Measurements from ENCODE around the gene KLHDC4. TPM values are rescaled to one million over a fixed set of nuclear protein-coding genes. Genes with fewer than 3 reads are reported as not detected.
A peak's percentile ranks its signal among the peaks of the same experiment; 100 is the strongest.

The KLHDC4 gene
- total RNA-seq, 1 experiment from 2014 or later, result 76.2 TPM

DNA sequence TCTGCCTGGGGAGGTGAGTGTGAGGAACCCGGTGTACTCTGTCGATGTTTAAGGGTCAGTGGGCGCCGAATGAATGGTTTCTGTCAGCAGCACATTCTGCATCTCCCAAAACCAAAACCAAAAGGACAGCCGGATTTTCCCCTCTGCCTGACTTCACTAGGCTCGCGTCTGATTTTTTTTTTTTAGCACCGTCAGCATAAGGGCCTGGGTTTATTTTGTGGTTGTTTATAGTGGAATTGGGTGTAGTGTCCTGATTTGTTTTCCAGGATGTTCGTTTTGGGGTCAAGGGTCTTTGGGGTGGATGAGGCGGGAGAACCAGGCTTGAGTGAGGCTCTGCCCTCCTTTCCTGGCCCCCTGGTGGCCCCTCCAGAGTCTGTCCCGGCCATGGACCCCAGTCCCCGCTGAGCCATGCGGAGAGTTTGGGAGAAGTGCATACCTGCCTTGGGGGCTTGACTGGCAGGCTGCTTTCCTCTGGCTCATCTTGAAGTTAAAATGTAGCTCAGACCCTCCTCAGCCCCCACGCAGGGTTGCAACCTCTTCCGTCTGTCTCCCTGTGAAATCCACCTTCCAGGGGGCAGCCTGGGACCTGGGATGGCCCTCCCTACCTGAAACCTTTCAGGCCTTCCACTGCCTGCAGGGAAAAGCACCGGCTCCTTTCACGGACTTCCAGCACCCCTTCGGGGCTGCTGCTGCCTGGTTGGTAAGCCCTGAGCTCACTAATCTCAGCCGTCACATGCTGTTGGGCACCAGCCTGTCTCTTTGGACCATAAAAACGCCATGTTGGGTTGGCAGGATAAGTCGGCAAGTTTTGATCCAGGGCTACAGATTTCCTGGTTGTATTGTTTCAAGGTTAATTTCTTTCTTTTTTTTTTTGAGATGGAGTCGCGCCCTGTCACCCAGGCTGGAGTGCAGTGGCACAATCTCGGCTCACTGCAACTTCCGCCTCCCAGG is 103.3 kb downstream of the KLHDC4 start:
- no peak overlapping the region for H3K23ac ChIP-seq (ENCODE audit: insufficient read length, low read depth, low read length)
- H3K4me3 Mint-ChIP-seq, result no peak overlapping the region
- no peak overlapping the region for H3T11ph ChIP-seq (ENCODE audit: low read length)
- H2BK12ac ChIP-seq (ENCODE audit: insufficient read length, low read depth, low read length), result no peak overlapping the region
- no peak overlapping the region for H2BK20ac ChIP-seq (ENCODE audit: low read depth, low read length, poor library complexity, severe bottlenecking)
- no peaks in the 10 kb centered on the region for H3K9me3 ChIP-seq (ENCODE audit: control insufficient read depth, low read depth, low read length)
- no peak overlapping the region for H4K5ac ChIP-seq (ENCODE audit: insufficient read length, low read depth, low read length)
- no peaks in the 10 kb centered on the region for H3K79me1 ChIP-seq (ENCODE audit: insufficient read depth, low read depth, low read length, poor library complexity, severe bottlenecking)
- DNase-seq, result no peak
- H3K9ac ChIP-seq (ENCODE audit: extremely low read depth, insufficient read length, low read length), result no peak overlapping the region
- H2AFZ ChIP-seq (ENCODE audit: low read length), result no peak overlapping the region
- no peak overlapping the region for H3K27ac ChIP-seq (ENCODE audit: insufficient read length, low read depth, low read length)
- H2BK120ac ChIP-seq (ENCODE audit: low read depth, low read length, poor library complexity, severe bottlenecking), result no peak overlapping the region
- no peak overlapping the region for H2BK5ac ChIP-seq (ENCODE audit: insufficient read length, low read length)
- H4K20me1 ChIP-seq (ENCODE audit: control insufficient read depth, insufficient read depth, insufficient read length), result no peaks in the 10 kb centered on the region
- H3K4me1 ChIP-seq (ENCODE audit: insufficient read depth, low read length), result no peaks in the 10 kb centered on the region; the same call in 1 of the 2 replicates
- H3K27me3 ChIP-seq (ENCODE audit: insufficient read depth, low read length), result no peaks in the 10 kb centered on the region
- H3K4me1 Mint-ChIP-seq, result peaks cover 27 to 47% of the 10 kb centered on the region in 2 experiments
- no peak overlapping the region for H3K14ac ChIP-seq (ENCODE audit: insufficient read depth, low read length)
- TF ChIP-seq, protein P1, sequence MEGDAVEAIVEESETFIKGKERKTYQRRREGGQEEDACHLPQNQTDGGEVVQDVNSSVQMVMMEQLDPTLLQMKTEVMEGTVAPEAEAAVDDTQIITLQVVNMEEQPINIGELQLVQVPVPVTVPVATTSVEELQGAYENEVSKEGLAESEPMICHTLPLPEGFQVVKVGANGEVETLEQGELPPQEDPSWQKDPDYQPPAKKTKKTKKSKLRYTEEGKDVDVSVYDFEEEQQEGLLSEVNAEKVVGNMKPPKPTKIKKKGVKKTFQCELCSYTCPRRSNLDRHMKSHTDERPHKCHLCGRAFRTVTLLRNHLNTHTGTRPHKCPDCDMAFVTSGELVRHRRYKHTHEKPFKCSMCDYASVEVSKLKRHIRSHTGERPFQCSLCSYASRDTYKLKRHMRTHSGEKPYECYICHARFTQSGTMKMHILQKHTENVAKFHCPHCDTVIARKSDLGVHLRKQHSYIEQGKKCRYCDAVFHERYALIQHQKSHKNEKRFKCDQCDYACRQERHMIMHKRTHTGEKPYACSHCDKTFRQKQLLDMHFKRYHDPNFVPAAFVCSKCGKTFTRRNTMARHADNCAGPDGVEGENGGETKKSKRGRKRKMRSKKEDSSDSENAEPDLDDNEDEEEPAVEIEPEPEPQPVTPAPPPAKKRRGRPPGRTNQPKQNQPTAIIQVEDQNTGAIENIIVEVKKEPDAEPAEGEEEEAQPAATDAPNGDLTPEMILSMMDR (conservative IDR thresholded peaks at IDR 0.05), result peak; percentile 50
- H3K23me2 ChIP-seq (ENCODE audit: insufficient read length, low read depth, low read length, poor library complexity, severe bottlenecking), result no peaks in the 10 kb centered on the region
- no peak overlapping the region for H3K18ac ChIP-seq (ENCODE audit: insufficient read length, low read depth, low read length)
- no peaks in the 10 kb centered on the region for H3K27me3 Mint-ChIP-seq (ENCODE audit: low read depth)
- no peak overlapping the region for H2AK5ac ChIP-seq (ENCODE audit: insufficient read length, low read length)
- H3K79me2 ChIP-seq (ENCODE audit: insufficient read depth, low read length), result no peaks in the 10 kb centered on the region
- no peaks in the 10 kb centered on the region for H3K9me3 Mint-ChIP-seq
- H3K56ac ChIP-seq (ENCODE audit: insufficient read length, low read depth, low read length), result no peak overlapping the region
- no peak overlapping the region for H4K91ac ChIP-seq (ENCODE audit: insufficient read length, low read depth, low read length)
- no peak overlapping the region; a peak in 1 of 7 replicates for H3K27ac Mint-ChIP-seq
- H4K8ac ChIP-seq (replicated peaks; ENCODE audit: insufficient read length, low read depth, low read length), result no peak overlapping the region
- WGBS (ENCODE audit: extremely low coverage, insufficient read length, low lambda C conversion rate), result no CpG with 5 or more reads among the region's 25 CpGs
- no peak overlapping the region for H3K4me2 ChIP-seq (ENCODE audit: insufficient read depth, insufficient read length, low read length)
- no peaks in the 10 kb centered on the region for H3K36me3 Mint-ChIP-seq (ENCODE audit: insufficient read depth in 1 of 3, low read depth in 3 of 3)
- H2BK15ac ChIP-seq (ENCODE audit: low read depth, low read length), result no peak overlapping the region
- H3K4ac ChIP-seq (ENCODE audit: low read depth, low read length), result no peak overlapping the region

Measured in H9 (cell line).